Stimulated activated CD8-positive, alpha-beta memory T cell treated with anti-CD3 and anti-CD28 coated beads, Interleukin-15, amount 100 ng/mL, for 1 hour (primary cell): ENCODE data around the gene CDH13.

ENCODE experiments used
- DNase-seq: peaks from one replicate; pipeline ENCODE4 v3.0.0-alpha.2; 2020; ENCODE audit warnings: low read depth

The CDH13 gene

DNA sequence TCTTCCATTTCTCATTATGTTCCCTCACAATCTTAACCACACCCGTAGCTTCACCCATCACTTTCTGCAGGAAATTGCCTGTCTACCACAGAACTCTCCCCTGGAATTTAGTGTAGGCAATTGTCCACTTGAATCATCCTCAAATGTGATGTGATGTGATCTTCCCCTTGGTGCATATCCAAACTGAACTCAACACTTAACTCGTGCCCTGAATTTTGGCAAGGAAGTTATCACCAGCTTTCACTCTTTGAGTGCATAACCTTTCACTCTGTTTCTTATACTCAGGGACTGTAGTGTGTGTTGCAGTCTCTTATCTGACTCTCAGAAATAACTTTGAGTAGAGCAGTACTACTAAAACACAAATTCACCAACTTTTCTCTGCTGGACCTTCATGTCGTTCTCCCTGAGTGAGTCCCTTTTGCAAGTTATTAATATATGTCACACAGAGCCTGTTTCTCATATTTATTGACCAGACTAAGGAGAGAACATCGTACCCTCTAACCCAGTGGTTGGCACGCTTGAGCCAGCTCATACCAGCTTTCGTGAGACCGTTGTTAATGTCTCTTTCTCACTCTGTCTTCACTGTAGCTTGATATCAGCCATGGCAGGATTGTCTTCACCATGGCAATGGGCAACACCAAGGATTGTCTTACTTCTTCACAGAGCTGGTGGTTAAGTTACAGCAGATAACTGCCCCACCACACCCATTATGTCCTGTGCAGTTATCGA lies 622.1 kb downstream of the CDH13 start:
- DNase-seq = no peak

DNA sequence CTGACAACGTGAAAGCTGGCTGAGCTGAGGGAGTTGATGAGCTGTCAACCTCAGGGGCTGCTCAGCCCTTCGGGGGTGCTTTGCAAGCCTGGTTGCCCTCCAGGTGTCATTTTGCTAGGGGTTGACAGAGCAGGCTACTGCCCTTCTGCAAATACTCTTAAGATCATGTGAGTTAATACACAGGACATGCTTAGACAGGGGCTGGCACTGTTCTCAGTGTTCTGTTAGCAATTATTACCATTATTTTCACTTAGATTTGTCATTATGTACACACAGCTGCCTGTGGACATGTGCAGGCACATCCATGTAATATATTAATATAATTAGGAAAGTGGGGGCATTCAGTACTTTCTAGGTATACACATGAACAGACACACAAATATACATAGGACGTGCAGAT lies 626.8 kb downstream of the CDH13 start:
- DNase-seq = no peak

DNA sequence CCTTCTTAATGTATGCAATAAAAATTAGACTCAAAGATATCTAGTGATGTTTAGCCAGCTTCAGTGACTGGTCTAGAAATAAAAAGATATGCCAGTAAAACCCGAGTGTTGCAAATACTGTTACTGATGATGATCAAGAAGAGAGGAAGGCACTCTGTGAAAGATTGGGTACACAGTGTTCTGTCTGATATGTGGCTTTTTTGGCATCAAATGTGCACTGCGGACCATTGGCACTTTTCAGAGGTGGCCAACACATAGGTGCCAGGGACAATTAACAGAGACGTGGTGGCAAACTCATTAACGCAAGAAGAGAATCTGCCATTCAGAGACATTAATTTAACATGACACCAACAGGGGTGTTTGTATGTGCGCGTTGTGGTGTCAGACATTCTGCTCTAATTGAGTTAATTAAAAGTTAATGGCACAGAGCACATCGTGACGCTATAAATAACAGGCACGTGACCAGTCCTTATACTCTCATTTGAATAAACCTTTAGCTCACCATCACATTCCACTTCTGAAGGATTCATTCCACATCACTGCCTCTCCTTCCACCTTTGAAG lies 631.7 kb downstream of the CDH13 start:
- no peak for DNase-seq

DNA sequence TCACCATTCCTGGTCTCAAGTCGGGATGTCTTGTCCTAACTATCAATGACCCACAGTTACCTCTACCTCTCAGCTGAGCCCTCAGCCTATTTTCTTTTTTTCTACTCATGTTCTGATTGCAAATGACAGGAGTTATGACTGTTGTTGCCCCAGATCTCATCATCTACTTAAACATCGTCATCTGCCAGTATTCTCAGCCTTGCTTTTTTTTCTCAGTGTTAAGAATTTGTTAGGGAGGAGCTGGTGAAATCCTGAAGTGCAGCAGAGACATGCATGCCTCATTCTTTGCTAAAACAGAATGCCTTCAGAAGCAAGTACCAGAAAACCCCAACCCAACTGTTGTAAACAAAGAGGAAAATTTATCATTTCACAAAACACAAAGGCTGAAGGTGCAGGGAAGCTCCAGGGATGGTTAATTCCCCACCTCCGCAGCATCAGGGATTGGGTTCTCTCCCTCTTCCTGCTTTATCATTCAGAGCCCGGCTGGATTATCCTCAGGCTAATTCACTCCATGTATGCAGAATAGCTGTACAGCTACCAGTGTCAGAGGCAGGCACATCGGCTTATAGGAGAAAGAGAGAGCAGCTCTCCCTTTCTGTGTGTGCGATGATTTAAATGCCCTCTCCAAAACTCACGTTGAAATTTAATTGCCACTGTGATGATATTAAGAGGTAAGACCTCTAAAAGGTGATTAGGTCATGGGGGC lies 640.2 kb downstream of the CDH13 start:
- no peak for DNase-seq

DNA sequence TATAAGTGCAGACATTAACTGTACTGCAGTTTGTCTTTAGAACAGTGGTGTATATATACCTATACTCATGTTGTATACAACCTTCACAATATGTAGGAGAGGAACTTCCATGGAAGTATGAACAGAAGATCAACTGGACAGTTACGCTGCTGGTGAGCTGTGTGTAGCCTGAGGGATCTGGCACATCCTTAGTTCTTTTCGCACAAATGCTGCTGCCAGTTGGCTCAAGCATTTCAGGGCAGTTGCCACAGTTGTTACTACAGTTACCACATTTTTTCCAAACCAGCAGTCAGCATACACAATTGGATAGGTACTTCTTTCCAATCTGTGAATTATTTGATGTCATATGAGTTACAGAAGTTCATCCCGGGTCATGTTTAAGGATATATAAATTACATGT lies 641.4 kb downstream of the CDH13 start:
- DNase-seq = no peak

DNA sequence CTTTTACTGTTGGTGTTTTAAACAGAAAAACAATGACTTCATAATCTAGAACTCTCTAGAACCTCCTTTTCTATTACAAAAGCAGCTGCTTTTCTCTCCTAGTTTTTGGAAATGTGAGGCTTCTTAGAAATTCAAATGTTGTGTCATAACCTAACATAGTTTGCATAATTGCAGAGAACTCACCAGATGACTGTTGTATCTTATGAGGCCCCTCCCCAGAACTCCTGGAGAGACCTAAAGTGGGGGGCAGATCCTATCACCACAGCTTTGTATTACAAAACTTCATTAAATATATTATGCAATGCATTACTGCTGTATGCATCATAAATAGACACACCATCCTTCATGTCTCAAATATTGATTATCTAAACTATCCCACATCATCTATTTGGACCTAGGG lies 642.3 kb downstream of the CDH13 start:
- no peak for DNase-seq

DNA sequence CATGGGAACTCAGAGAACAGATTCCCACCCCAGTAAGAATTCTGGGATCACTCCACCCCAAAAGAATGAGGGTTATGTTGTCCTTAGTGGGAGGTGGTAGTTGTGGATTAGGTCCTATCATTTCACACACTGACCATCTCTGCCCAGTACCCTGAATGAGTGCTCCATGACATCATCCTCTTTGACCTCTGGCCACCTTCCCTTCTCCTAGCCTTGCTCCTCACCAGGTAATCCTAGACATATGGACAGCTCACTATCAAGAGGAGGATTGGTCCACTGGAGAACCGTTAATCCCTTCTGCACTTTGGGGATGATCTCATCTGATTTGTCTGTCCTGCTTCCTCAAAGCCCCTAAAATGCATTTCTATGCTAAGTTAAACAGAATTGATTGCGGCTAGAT lies 642.8 kb downstream of the CDH13 start:
- DNase-seq = no peak

DNA sequence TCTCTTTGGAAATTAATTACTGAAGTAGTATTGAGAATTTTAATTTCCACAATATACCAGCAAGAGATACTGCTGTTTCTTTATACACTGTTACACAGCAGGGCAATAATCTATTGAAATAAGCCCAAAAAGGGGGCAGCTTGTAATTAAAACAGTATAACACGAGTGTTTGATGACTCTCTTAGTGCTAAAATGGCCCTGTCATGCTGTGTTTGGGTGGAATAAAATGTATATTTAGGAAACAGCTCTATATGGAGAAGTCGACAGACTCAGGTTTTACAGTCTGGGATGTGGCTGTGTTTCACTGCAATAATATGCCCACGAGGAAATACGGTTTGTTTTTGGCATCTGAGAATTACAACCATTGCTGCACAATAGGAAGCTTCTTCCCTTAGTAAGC lies 643.3 kb downstream of the CDH13 start:
- no peak for DNase-seq

DNA sequence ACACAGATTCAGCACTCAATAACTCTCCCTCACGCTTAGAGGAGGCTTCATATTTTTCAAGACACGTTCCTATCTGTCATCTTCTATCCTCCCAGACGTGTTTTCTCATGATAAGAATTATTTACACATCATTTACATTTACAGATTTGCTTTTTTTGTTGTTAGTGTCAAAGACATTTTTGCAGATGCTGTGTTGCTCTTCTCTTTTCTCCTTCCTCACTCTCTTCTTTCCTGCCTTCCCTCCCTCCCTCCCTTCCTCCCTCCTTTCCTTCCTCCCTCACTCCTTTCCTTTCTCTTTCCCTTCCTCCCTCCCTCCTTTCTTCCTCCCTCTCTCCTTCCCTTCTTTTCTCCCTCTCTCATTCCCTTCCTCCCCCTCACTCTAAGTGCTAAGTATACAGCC lies 643.9 kb downstream of the CDH13 start:
- DNase-seq = no peak

DNA sequence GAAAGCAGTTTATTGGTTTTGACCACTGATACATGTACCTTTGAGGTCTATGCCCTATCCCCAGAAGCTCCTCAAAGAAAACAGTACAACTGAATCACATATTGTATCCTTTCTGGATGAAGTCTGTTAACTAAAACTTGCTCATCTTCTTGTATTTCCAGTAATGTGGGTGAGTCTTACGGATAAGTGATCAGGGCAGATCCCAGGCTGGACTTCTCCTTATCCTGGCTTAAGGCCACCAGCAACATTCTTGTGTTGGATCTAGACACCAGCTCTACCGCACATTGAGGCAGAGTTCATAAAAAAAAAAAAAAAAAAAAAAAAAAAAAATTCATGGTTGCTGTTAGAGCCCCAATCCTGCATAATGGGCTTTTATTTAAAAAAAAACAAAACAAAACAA lies 644.4 kb downstream of the CDH13 start:
- no peak for DNase-seq

DNA sequence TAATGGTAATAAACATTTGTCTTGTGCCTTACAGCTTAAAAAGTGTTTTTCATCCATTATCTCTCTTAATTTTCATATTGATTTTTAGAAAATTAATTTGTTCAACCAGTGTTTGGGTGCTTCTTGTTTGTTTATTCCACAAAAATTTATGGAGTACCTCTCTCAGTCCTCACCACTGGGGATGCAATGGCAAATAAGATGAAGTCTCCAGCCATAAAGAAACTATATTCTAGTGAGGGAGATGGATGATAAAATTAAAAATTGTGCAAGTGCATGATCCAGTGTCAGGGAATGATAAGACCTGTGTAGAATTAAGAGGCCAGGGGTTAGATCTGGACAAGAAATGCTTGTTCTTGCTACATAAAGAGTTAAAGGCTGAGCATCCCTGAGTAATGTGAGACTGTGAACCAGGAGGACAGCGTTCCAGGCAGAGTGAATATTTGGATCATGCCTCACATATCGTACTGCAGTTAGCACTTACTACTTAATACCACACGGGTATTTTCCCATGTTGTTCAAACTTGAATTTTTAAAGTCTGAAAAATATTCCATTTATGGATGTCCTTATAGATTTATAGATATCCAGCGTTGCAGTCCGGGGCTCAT lies 645.3 kb downstream of the CDH13 start:
- no peak for DNase-seq

DNA sequence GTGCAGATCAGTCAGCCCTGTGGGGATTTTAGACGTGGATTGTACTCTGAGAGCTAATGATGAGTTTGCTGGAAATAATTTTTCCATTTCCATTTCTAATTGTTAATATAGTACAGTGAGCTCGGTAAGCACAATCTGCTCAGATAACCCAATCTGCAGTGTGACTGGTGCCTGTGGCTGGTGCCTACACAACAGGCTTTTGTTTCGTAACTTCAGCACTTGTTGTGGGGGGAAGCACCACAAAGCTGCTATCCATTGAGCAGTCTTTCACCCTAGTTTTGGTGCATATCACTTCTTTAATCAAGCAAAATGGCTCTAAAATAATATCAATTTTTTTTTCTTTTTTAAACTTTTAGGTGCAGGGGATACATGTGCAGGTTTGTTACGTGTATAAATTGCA lies 646.1 kb downstream of the CDH13 start:
- no peak for DNase-seq

DNA sequence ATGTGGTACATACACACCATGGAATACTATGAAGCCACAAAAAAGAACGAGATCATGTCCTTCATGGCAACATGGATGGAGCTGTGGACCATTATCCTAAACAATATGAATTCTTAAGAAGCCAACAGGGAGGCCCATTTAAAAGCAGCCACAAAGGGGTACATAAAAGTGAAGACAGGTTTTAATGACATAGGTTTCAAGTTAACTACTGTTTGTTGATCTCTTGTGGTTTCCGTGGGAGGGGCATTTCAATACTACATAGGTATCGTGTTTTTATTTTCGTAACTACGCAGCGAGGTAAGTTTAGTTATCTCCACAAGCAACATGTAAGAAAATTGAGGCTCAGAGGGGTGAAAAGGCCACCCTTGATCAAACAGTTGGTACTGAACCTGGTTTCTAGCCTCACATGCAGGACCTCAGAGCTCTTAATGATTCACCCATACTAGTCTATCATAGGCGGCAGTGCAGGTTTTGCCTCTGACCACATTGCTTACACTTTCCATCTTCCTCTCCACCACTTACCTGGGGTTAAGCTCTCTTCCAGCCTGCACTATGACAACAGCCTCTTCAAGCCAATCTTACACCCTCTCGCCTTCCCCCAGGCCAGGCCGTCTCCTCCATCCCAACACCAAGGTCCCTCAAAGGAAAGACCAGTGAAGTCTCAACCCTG lies 646.9 kb downstream of the CDH13 start:
- no peak for DNase-seq

DNA sequence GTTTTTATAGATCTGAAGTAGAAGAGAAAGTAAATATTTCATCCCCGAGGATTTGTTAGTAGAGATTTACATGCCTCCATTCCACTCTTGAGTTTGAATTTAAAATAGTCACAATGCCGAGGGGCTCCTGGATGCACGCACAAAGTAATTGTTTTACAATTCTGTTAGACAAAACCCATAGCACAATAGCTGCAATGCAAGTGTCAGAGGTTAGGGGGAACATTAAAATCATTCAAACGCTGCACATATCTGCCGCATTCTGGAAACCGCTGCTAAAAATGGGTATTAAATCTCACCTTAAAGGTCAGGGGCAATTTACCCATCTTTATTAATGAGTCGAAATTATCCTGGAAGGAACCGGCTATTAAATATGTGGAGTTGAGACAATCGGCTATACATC lies 652.5 kb downstream of the CDH13 start:
- DNase-seq = no peak

DNA sequence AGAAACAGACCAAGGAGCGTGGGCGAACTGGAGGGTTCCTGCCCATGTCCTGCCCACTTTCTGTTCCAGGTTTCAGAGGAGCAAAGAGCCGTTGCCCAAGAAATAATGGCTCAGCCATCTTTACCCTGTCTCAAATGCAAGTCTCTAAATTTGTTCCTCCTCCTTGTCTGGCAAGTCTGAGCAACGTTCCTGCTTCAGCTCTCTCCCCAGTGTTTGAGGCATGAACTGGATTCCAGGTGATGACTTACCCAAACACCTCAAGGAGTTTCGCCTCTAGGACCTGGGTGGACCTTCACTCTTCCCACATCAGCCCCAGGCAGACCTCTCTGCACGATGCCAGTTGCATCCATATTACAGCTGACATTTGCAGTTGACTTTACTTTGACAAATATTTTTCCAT lies 659.2 kb downstream of the CDH13 start:
- DNase-seq = no peak

DNA sequence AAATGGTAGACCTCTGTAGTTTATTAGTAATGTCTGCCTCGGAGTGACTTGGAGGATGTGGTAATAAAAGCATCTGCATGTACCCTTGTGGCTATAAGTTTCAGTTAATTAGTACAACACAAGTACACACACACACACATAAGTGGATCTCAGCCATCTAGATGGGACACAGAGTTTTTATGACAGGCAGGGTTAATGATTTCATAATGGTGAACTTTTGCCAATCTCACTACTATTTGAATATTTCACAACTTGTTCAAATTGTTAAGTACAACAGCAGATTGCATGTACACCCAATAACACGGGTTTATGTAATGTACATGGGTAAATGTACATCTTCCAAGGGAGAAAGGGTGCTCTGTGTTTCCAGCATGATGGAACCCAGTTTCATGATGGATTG lies 669.7 kb downstream of the CDH13 start:
- DNase-seq = no peak

DNA sequence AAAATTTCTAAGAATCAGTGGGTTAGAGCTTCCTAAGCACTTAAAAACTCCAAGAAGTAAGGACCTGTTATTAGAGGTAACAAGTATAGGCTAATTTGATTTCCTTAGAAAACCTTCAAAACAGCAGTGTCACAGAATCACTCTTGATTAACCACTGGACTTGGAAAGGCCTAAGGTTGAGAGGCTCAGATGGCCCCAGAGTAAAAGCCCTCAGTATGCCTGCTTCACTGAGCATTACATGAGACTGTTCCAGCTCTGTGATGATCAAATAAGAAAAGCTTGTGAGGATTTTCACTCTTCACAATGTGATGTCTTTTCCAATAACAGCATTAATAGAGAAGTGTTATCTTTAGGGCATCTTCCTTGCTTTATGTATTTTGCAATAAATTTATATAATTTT lies 671.8 kb downstream of the CDH13 start:
- no peak for DNase-seq

DNA sequence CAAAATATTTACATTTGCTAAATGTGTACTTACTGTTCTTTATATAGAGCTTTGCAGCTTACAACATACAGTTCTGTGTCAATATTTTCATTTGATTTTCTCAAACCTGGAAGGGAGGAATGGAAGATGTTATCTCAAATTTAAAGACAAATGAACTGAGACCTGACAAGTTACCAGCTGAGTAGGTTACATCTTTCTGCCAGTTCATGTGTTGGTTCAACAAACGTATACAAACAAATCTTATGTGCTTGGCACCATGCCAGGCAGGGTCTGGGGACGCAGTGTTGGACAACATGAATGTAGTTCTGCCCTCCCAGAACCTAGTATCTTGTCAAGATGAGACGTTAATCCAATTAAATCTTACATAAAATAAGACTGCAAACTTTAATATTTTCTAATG lies 673.6 kb downstream of the CDH13 start:
- no peak for DNase-seq

DNA sequence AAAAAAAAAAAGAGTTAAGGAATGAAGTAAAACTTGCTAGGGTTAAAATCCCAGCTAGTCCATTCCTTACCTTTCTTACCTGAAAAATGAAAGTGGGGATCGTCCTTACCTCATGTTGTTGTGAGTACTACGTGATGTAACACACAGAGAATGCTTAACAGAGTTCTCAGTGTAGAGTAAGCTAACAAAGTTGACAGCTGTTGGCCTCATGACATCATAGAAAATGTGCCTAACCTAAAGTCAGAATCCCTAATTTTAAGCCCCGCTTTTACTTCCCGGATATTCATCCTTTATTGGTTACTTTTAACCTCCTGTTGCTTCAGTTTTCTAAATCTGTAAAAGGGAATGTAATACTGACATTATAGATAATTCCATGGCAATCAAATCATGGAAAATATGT lies 675.2 kb downstream of the CDH13 start:
- no peak for DNase-seq

DNA sequence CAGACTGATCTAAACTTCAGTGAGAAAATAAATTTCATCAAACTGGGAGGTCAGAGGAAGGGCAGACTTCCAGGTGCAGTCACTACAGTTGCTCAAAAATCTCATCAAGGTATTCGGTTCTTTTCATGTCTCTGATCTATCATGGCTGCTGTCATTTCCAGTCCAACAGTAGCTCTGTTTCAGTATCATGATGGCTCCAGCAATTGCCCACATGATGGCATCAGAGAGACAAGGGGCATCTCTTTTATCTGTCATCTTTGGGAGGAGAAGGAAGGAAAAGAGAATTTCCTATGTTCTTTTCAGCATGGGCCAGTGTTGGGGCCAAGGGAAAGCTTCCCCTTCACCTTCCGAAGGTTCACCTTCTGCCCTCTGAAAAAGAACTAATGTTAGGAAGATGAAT lies 676.1 kb downstream of the CDH13 start:
- DNase-seq = no peak

DNA sequence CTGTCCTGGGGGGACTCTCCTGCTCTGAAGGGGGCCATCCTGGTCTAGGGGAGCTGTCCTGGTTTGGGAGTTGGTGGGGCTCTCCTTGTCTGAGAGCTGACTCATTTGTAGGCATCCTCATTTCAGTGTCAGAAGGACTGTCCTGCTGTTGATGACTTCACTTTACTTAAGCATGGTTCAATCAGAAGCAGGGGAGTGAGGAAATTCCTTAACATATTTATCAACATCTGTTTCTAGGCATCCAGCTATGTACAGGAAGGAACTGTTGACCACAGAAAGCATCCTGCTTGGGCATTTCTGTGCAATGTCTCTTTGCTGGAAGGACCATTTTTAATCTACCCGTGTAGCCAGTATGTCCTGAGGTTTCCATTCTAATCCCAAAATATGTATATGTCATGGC lies 678.3 kb downstream of the CDH13 start:
- no peak for DNase-seq

DNA sequence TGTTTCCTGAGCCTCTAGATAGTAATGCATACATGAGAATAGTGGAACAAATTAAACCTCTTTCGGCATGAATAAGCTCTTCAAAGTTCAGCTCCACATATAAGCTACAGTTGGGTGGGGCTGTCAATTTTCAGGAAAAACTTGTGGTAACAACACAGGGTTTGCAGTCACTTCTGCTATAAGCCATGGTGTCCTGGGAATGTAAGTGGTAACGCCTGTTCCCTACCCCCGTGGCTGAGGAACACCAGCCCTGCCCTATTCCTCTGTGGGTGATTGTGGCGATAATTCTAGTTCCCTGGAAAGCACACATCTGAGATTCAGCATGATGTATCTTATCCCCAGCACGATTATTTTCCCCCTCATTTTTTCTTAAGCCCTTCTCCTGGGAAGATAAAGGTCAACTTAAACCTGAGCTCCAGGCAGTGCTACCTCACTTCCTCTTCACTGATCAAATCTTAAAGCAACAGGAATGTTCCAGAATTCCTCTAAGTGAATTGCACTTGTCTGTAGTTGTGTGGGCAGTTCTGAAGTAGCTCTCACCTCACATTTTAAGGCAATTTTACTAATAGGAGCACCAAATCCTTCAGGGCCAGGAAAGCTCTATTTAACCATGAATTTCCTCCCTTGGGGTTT lies 680.3 kb downstream of the CDH13 start:
- no peak for DNase-seq
